ENCODE data around the gene VAC14.
"Not testable (repeated sequence)": the region's sequence is repeated elsewhere in the genome, so short reads cannot be mapped to it uniquely, and the experiment has no call there.

The VAC14 gene

GRCh38 chr16:70742967-70743366, 58.0 kb downstream of the VAC14 start:
- H3K27me3 ChIP-seq (ENCODE audit: insufficient read depth, poor library complexity, severe bottlenecking); H3K27ac ChIP-seq (replicated peaks); H3K4me3 ChIP-seq (replicated peaks; ENCODE audit: insufficient read depth, low read length); DNase-seq (ENCODE audit: low read depth in 1 of 2, low spot score in 1 of 2): not testable (repeated sequence)

GRCh38 chr16:70741783-70742125, 59.2 kb downstream of the VAC14 start:
- no peak overlapping the region for H3K4me3 ChIP-seq (replicated peaks; ENCODE audit: insufficient read depth, low read length)
- no peak for DNase-seq (ENCODE audit: low read depth in 1 of 2, low spot score in 1 of 2)
- no peak overlapping the region for H3K27ac ChIP-seq (replicated peaks)
- H3K27me3 ChIP-seq (ENCODE audit: insufficient read depth, poor library complexity, severe bottlenecking), result no peaks in the 10 kb centered on the region
- TF ChIP-seq GABPA (IDR thresholded peaks at IDR 0.05; ENCODE audit: low read depth) (no peak), REST (IDR thresholded peaks at IDR 0.05; ENCODE audit: insufficient replicate concordance, low read depth) (no peak), CTCF (IDR thresholded peaks at IDR 0.05; ENCODE audit: insufficient read depth, low read length) (no peak), SPI1 (IDR thresholded peaks at IDR 0.05; ENCODE audit: borderline replicate concordance, low read depth) (no peak), POLR2AphosphoS5 (IDR thresholded peaks at IDR 0.05; ENCODE audit: low read depth) (no peak)

GRCh38 chr16:70740914-70741782, 59.8 kb downstream of the VAC14 start:
- Histone ChIP-seq H3K4me3 (replicated peaks; ENCODE audit: insufficient read depth, low read length) (no peak overlapping the region), H3K27ac (replicated peaks) (peak overlapping the region; percentile 33; the same call in 1 of the 2 replicates), H3K27me3 (ENCODE audit: insufficient read depth, poor library complexity, severe bottlenecking) (no peaks in the 10 kb centered on the region)
- TF ChIP-seq CTCF (IDR thresholded peaks at IDR 0.05; ENCODE audit: insufficient read depth, low read length) (no peak), POLR2AphosphoS5 (IDR thresholded peaks at IDR 0.05; ENCODE audit: low read depth) (peak; percentile 38; the same call in 1 of the 2 replicates)
- DNase-seq (ENCODE audit: low read depth in 1 of 2, low spot score in 1 of 2), result peak in 1 of 2 experiments; percentile 35

GRCh38 chr16:70740174-70740913, 60.6 kb downstream of the VAC14 start:
- no peak for DNase-seq (ENCODE audit: low read depth in 1 of 2, low spot score in 1 of 2)
- TF ChIP-seq SPI1 (IDR thresholded peaks at IDR 0.05; ENCODE audit: borderline replicate concordance, low read depth) (no peak), CTCF (IDR thresholded peaks at IDR 0.05; ENCODE audit: insufficient read depth, low read length) (no peak), REST (IDR thresholded peaks at IDR 0.05; ENCODE audit: insufficient replicate concordance, low read depth) (no peak), GABPA (IDR thresholded peaks at IDR 0.05; ENCODE audit: low read depth) (no peak), POLR2AphosphoS5 (IDR thresholded peaks at IDR 0.05; ENCODE audit: low read depth) (no peak)
- Histone ChIP-seq H3K4me3 (replicated peaks; ENCODE audit: insufficient read depth, low read length) (no peak overlapping the region), H3K27ac (replicated peaks) (0 out of 2 replicates have a peak overlapping the region, but pooled peaks have one; percentile 33), H3K27me3 (ENCODE audit: insufficient read depth, poor library complexity, severe bottlenecking) (no peaks in the 10 kb centered on the region)
